Liver (tissue), 9 donors: ENCODE measurements around the gene CHN2. TPM values are rescaled to one million over a fixed set of nuclear protein-coding genes. Genes with fewer than 3 reads are reported as not detected.

ENCODE experiments used
- DNase-seq: peaks from one replicate; pipeline ENCODE4 v3.0.0-alpha.2; 2017; ENCODE audit warnings: low spot score
- H3K27ac ChIP-seq, 2 donors: one replicate each; pipeline ENCODE4 v1.7.0; 2013; ENCODE audit warnings: inconsistent platforms in 2 of 2, low read length in 2 of 2, control low read depth in 1 of 2, low read depth in 1 of 2, mild to moderate bottlenecking in 1 of 2
- H3K27me3 ChIP-seq, 4 donors: one replicate each; pipeline versions ENCODE4 v1.6.1 to v1.7.0; 2013; ENCODE audit warnings: low read length in 3 of 4, inconsistent platforms in 1 of 4, mild to moderate bottlenecking in 1 of 4, moderate library complexity in 1 of 4; ENCODE audit not compliant: control insufficient read depth in 4 of 4, insufficient read depth in 4 of 4
- H3K36me3 ChIP-seq, 4 donors: one replicate each; pipeline versions ENCODE4 v1.6.1 to v1.7.0; 2013; ENCODE audit warnings: low read length in 3 of 4, mild to moderate bottlenecking in 3 of 4, low read depth in 1 of 4, moderate library complexity in 1 of 4; ENCODE audit not compliant: control insufficient read depth in 4 of 4, insufficient read depth in 3 of 4
- H3K4me1 ChIP-seq, 4 donors: one replicate each; pipeline versions ENCODE4 v1.6.1 to v1.7.0; 2013; ENCODE audit warnings: low read length in 3 of 4, mild to moderate bottlenecking in 3 of 4, moderate library complexity in 1 of 4; ENCODE audit not compliant: control insufficient read depth in 4 of 4, insufficient read depth in 4 of 4
- H3K4me3 ChIP-seq, 3 donors: one replicate each; pipeline versions ENCODE4 v1.6.1 to v1.7.0; 2013; ENCODE audit warnings: low read length in 3 of 3, control low read depth in 1 of 3, low read depth in 1 of 3, mild to moderate bottlenecking in 1 of 3
- H3K9ac ChIP-seq, 2 donors: one replicate each; pipeline ENCODE4 v1.7.0; 2013; ENCODE audit warnings: low read length in 2 of 2, mild to moderate bottlenecking in 2 of 2, moderate library complexity in 2 of 2, control low read depth in 1 of 2, low read depth in 1 of 2
- H3K9me3 ChIP-seq, 4 donors: one replicate each; pipeline versions ENCODE4 v1.6.1 to v1.7.0; 2013; ENCODE audit warnings: low read length in 3 of 4; ENCODE audit not compliant: control insufficient read depth in 4 of 4
- ATF3 ChIP-seq: IDR thresholded peaks from 2 replicates; pipeline ENCODE4 v1.6.1; 2016; ENCODE audit warnings: antibody characterized with exemption
- CTCF ChIP-seq: fragments of 150-350 bp; IDR thresholded peaks from 2 replicates; pipeline ENCODE4 v1.5.1; 2017; ENCODE audit warnings: improper control_type of control experiment, low read depth, low read length; ENCODE audit not compliant: missing input control
- EGR1 ChIP-seq, 2 donors: IDR thresholded peaks; 2 replicates each; pipeline ENCODE4 v1.6.1; 2016 to 2018; ENCODE audit warnings: antibody characterized with exemption in 2 of 2, low read depth in 2 of 2
- FOXA1 ChIP-seq: IDR thresholded peaks from 2 replicates; pipeline ENCODE4 v1.6.1; 2016; ENCODE audit warnings: antibody characterized with exemption
- FOXA2 ChIP-seq: IDR thresholded peaks from 2 replicates; pipeline ENCODE4 v1.6.1; 2016; ENCODE audit warnings: antibody characterized with exemption
- GABPA ChIP-seq, 2 donors: IDR thresholded peaks in 1 of 2; conservative IDR thresholded peaks in 1 of 2; 2 replicates each; pipeline ENCODE4 v1.6.1; 2016; ENCODE audit warnings: antibody characterized with exemption in 2 of 2, mild to moderate bottlenecking in 1 of 2, moderate library complexity in 1 of 2
- HNF4A ChIP-seq, 2 donors: conservative IDR thresholded peaks; 2 replicates each; pipeline ENCODE4 v1.6.1; 2016; ENCODE audit warnings: antibody characterized with exemption in 2 of 2, mild to moderate bottlenecking in 2 of 2
- JUND ChIP-seq, 2 donors: IDR thresholded peaks; 2 replicates each; pipeline ENCODE4 v1.6.1; 2016; ENCODE audit warnings: antibody characterized with exemption in 2 of 2
- NR2F2 ChIP-seq: IDR thresholded peaks from 2 replicates; pipeline ENCODE4 v1.6.1; 2016; ENCODE audit warnings: antibody characterized with exemption
- RXRA ChIP-seq, 2 donors: IDR thresholded peaks; 2 replicates each; pipeline ENCODE4 v1.6.1; 2017 to 2018; ENCODE audit warnings: antibody characterized with exemption in 2 of 2, mild to moderate bottlenecking in 1 of 2
- SP1 ChIP-seq: IDR thresholded peaks from 2 replicates; pipeline ENCODE4 v1.6.1; 2018; ENCODE audit warnings: antibody characterized with exemption, mild to moderate bottlenecking
- TAF1 ChIP-seq: conservative IDR thresholded peaks from 2 replicates; pipeline ENCODE4 v1.6.1; 2016; ENCODE audit warnings: antibody characterized with exemption, mild to moderate bottlenecking
- WGBS: extraction: QIAGEN DNeasy Blood & Tissue Kit; methylation state at CpG from one replicate; pipeline ENCODE4 v1.1.7; 2013; 5-methylcytosine and 5-hydroxymethylcytosine counted together
- polyA plus RNA-seq, 2 donors: library from polyadenylated mRNA; stranded (reverse) in 1 of 2; unstranded in 1 of 2; fragments of 200-250 nt in 1 of 2; fragments of >200 nt in 1 of 2; fragmentation: Nextera tagmentation in 1 of 2; extraction: Ambion mirVana in 1 of 2; gene quantifications; one replicate each; pipeline versions ENCODE4 v1.2.1 to v1.2.3, GENCODE V29; 2013 to 2015
- total RNA-seq, 2 donors: library from RNA; depleted of rRNA; stranded (reverse); fragments of >200 nt; gene quantifications; one replicate each; pipeline ENCODE4 v1.2.3, GENCODE V29; 2014
- donor health status: healthy.
- donor health status: healthy.
- donor health status: healthy.
- donor health status: healthy.
- donor health status: healthy.

CHN2 gene
- total and polyA plus RNA-seq, 4 donors, result 8.3 to 25.4 (median 17.8) TPM

- Histone ChIP-seq H3K27ac (no peak overlapping the region), H3K36me3 (no peaks in the 10 kb centered on the region), H3K9ac (no peak overlapping the region), H3K4me3 (no peak overlapping the region), H3K9me3 (no peaks in the 10 kb centered on the region), H3K4me1 (peaks cover 0 to 18% (median 10%) of the 10 kb centered on the region in 4 donors), H3K27me3 (no peaks in the 10 kb centered on the region)
- 66% methylated on average over 6 of the region's 6 CpGs for WGBS
- DNase-seq, result no peak
- TF ChIP-seq RXRA (IDR thresholded peaks at IDR 0.05) (no peak), TAF1 (no peak), FOXA2 (no peak), HNF4A (conservative IDR thresholded peaks at IDR 0.05) (no peak), CTCF (no peak), NR2F2 (no peak), EGR1 (IDR thresholded peaks at IDR 0.05; ENCODE audit: low read depth in 2 of 2) (no peak), FOXA1 (no peak), SP1 (no peak)
Measured at GRCh38 chr7:29255199-29255878, 60.8 kb downstream of the CHN2 start.

GRCh38 chr7:29255906-29256692, 61.5 kb downstream of the CHN2 start:
- H3K4me3 ChIP-seq, result no peak overlapping the region
- peaks cover 0 to 18% (median 7%) of the 10 kb centered on the region in 4 donors for H3K4me1 ChIP-seq
- WGBS, result 39% methylated on average over 5 of the region's 5 CpGs
- DNase-seq, result no peak
- TF ChIP-seq JUND (IDR thresholded peaks at IDR 0.05), result peak in 1 of 2 donors; percentile 45
- TF ChIP-seq CTCF, result no peak
- no peaks in the 10 kb centered on the region for H3K36me3 ChIP-seq
- no peak overlapping the region for H3K9ac ChIP-seq
- no peaks in the 10 kb centered on the region for H3K27me3 ChIP-seq
- H3K27ac ChIP-seq, result peak overlapping the region in 1 of 2 donors; percentile 46
- no peaks in the 10 kb centered on the region for H3K9me3 ChIP-seq

GRCh38 chr7:29256693-29257002, 62.1 kb downstream of the CHN2 start:
- 94% methylated on average over 5 of the region's 5 CpGs for WGBS
- TF ChIP-seq SP1, result no peak
- TF ChIP-seq JUND (IDR thresholded peaks at IDR 0.05), result no peak
- no peak for TF ChIP-seq NR2F2
- TF ChIP-seq FOXA2, result no peak
- TF ChIP-seq HNF4A (conservative IDR thresholded peaks at IDR 0.05), result no peak
- no peak for TF ChIP-seq ATF3
- TF ChIP-seq GABPA (IDR thresholded peaks at IDR 0.05 in 1 of 2, conservative IDR thresholded peaks at IDR 0.05 in 1 of 2), result no peak
- no peak for TF ChIP-seq FOXA1
- no peak overlapping the region for H3K4me3 ChIP-seq
- H3K36me3 ChIP-seq, result no peaks in the 10 kb centered on the region
- H3K27ac ChIP-seq, result no peak overlapping the region
- no peak overlapping the region for H3K9ac ChIP-seq
- DNase-seq, result no peak
- H3K4me1 ChIP-seq, result peaks cover 0 to 18% (median 7%) of the 10 kb centered on the region in 4 donors
- H3K9me3 ChIP-seq, result no peaks in the 10 kb centered on the region
- no peaks in the 10 kb centered on the region for H3K27me3 ChIP-seq
